ENCODE data around the gene OR51E2.

DNA sequence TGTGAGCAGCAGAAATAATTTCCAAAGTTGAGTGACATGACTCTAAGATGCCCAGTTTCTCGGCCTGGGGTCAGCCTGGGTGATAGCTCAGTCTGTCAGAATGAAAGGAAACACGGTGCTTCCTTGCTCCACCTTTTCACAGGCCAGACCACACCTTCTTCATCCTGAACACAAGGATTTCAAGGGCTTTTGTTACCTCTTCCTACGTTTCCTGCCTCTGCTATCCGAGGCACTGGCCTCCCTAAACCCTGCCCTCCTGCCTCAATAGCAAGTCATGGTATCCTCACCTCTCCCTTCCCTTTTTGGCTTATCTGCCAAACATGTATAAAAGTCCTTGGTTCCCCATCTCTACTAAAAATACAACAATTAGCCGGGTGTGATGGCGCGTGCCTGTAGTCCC, 55.6 kb downstream of the OR51E2 start:
- TF ChIP-seq CTCF (IDR thresholded peaks at IDR 0.05) (no peak), POLR2A (IDR thresholded peaks at IDR 0.05) (no peak)
